ENCODE data around the gene NAA10. TPM values are rescaled to one million over a fixed set of nuclear protein-coding genes. Genes with fewer than 3 reads are reported as not detected.

NAA10 gene
- total RNA-seq, 1 experiment from 2014 or later: 119 TPM

- in situ Hi-C loops (cut with HindIII; ENCODE audit: low pct_unique_long_range_greater_than_20kb, low sequenced_read_pairs): no loop called here
- no peak for DNase-seq (ENCODE audit: low read depth)
Observed at GRCh38 chrX:153879741-153880439, 54.9 kb downstream of the NAA10 start.

Other genes with a start within 250 kb of the NAA10 start
- 1.7 and 2.1 TPM in 2 replicates for gene SLC6A8, start 247.1 kb downstream of the NAA10 start, total RNA-seq (2014; rRNA removed; shearing (Covaris generic); ENCODE audit: low replicate concordance)
- gene BCAP31, start 210.7 kb downstream of the NAA10 start, total RNA-seq (2014; rRNA removed; shearing (Covaris generic); ENCODE audit: low replicate concordance): 307 TPM in 2 replicates
- gene ABCD1, start 210.2 kb downstream of the NAA10 start, total RNA-seq (2014; rRNA removed; shearing (Covaris generic); ENCODE audit: low replicate concordance): 7.3 and 19.3 TPM in 2 replicates
- 1.7 and 2.5 TPM in 2 replicates for gene PLXNB3, start 170.8 kb downstream of the NAA10 start, total RNA-seq (2014; rRNA removed; shearing (Covaris generic); ENCODE audit: low replicate concordance)
- gene SRPK3, start 154.0 kb downstream of the NAA10 start, total RNA-seq (2014; rRNA removed; shearing (Covaris generic); ENCODE audit: low replicate concordance): 0.29 TPM in 1 of 2 replicates, not detected in the other
- gene IDH3G, start 140.7 kb downstream of the NAA10 start, total RNA-seq (2014; rRNA removed; shearing (Covaris generic); ENCODE audit: low replicate concordance): 44.9 and 63.0 TPM in 2 replicates
- 177 and 185 TPM in 2 replicates for gene SSR4, start 140.4 kb downstream of the NAA10 start, total RNA-seq (2014; rRNA removed; shearing (Covaris generic); ENCODE audit: low replicate concordance)
- 4.3 and 8.5 TPM in 2 replicates for gene PDZD4, start 104.5 kb downstream of the NAA10 start, total RNA-seq (2014; rRNA removed; shearing (Covaris generic); ENCODE audit: low replicate concordance)
- 37.1 and 49.7 TPM in 2 replicates for gene L1CAM, start 48.9 kb downstream of the NAA10 start, total RNA-seq (2014; rRNA removed; shearing (Covaris generic); ENCODE audit: low replicate concordance)
- gene AVPR2, start 30.4 kb downstream of the NAA10 start, total RNA-seq (2014; rRNA removed; shearing (Covaris generic); ENCODE audit: low replicate concordance): 0.09 TPM in 1 of 2 replicates, not detected in the other
- gene ARHGAP4, start 8.8 kb downstream of the NAA10 start, total RNA-seq (2014; rRNA removed; shearing (Covaris generic); ENCODE audit: low replicate concordance): 8.1 and 15.3 TPM in 2 replicates
- gene RENBP, start 9.6 kb upstream of the NAA10 start, total RNA-seq (2014; rRNA removed; shearing (Covaris generic); ENCODE audit: low replicate concordance): 13.5 and 15.5 TPM in 2 replicates
- 9.5 and 10.1 TPM in 2 replicates for gene HCFC1, start 36.8 kb upstream of the NAA10 start, total RNA-seq (2014; rRNA removed; shearing (Covaris generic); ENCODE audit: low replicate concordance)
- 5.7 and 16.6 TPM in 2 replicates for gene TMEM187, start 37.7 kb upstream of the NAA10 start, total RNA-seq (2014; rRNA removed; shearing (Covaris generic); ENCODE audit: low replicate concordance)
- 116 and 131 TPM in 2 replicates for gene IRAK1, start 84.9 kb upstream of the NAA10 start, total RNA-seq (2014; rRNA removed; shearing (Covaris generic); ENCODE audit: low replicate concordance)
- 20.9 and 26.7 TPM in 2 replicates for gene MECP2, start 162.7 kb upstream of the NAA10 start, total RNA-seq (2014; rRNA removed; shearing (Covaris generic); ENCODE audit: low replicate concordance)
- not detected in 2 replicates for gene OPN1LW, start 209.2 kb upstream of the NAA10 start, total RNA-seq (2014; rRNA removed; shearing (Covaris generic); ENCODE audit: low replicate concordance)
- gene OPN1MW, start 247.6 kb upstream of the NAA10 start, total RNA-seq (2014; rRNA removed; shearing (Covaris generic); ENCODE audit: low replicate concordance): not detected in 2 replicates